HK-2 (cell line): ENCODE results near the gene LDAH.
"Not testable (repeated sequence)": the region's sequence is repeated elsewhere in the genome, so short reads cannot be mapped to it uniquely, and the experiment has no call there.

ENCODE experiments used
- DNase-seq: peaks from one replicate; pipeline ENCODE4 v3.0.0-alpha.2; 2018; ENCODE audit not compliant: unreplicated experiment

Gene LDAH

GRCh38 chr2:20822535-20823490, at the start of gene LDAH:
Gene LDAH (minus strand): TSS chr2:20823101. CDS start chr2:20801463, 21,638 bp downstream.
- DNase-seq: peak; percentile 89

GRCh38 chr2:20868377-20868776, 45.5 kb upstream of the LDAH start:
- DNase-seq: no peak

DNA sequence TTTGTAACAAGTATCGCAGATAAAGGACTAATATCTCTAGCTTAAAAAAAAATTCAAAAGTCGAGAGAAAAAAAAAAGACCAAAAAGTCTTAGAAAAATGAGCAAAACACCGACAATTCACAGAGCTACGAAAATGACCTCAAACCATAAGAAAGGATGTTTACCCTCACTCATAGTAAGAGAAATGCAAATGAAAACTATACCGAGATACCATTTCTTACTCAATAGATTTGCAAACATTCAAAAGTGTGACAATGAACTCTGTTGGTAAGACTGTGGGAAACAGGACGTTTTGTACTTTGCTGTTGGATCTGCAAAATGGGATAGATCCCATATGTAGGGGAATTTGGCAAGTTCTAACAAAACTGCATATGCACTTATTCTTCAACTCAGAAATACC, 39.9 kb upstream of the LDAH start:
- DNase-seq: no peak

GRCh38 chr2:20855456-20855855, 32.6 kb upstream of the LDAH start:
- DNase-seq: no peak

- no peak for DNase-seq
Measured at GRCh38 chr2:20852670-20853069, 29.8 kb upstream of the LDAH start.

- DNase-seq: no peak
Measured at GRCh38 chr2:20852139-20852538, 29.2 kb upstream of the LDAH start.

GRCh38 chr2:20844246-20844645, 21.3 kb upstream of the LDAH start:
- DNase-seq: no peak

GRCh38 chr2:20839052-20839451, 16.2 kb upstream of the LDAH start:
- DNase-seq: no peak

DNA sequence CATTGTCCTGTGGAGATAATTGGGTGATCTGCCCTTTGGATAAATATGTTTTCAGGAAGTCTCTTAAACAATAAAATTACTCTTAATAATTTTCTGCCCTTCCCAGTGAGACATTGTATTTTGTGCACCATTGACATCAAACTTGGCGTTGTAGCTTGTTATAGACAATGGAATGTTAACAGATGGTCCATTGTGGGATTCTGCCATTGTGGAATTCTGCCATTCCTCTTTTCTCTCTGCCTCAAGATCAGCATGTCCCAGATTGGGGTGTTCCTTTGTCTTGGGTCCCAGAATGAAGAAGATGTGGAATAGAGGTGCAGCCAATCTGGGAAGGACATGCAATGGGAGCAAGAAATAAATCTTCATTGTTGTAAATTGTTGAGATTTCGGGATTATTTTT, 15.1 kb upstream of the LDAH start:
- DNase-seq: no peak

DNA sequence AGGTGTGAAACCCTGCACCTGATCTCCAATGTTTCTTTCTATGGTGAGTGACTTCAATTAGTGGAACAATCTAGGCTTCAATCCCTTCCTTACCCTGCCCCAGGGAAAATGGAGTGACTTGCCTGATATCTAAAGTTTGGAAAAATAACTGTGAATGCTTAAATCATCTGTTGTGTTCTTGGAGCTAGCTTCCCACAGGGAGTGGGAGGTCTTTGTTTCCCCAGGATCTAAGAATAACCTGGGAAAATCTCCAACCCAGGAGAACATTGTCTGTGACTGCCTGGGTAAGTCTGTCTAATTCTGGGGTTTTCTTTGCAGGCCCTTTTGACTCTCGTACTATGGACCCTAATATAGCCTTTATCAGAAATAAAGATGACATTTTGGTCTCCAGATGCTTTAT, 13.6 kb upstream of the LDAH start:
- no peak for DNase-seq

DNA sequence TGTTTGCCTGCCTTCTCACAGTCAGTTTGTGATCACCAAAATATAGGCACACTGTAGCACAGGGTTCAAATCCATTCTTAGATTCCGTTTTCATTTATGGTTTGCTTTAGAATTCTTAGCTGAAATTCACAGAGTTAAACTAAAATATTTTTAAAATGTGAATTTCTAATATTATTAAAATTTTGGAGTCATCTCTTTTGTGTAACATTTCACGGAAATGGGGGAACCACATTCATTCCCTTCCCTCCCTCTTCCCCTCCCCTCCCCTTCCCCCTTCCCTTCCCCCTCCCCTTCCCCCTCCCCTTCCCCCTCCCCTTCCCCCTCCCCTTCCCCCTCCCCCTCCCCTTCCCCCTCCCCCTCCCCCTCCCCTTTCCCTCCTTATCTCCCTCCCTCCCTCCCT, 11.4 kb upstream of the LDAH start:
- DNase-seq: no peak

DNA sequence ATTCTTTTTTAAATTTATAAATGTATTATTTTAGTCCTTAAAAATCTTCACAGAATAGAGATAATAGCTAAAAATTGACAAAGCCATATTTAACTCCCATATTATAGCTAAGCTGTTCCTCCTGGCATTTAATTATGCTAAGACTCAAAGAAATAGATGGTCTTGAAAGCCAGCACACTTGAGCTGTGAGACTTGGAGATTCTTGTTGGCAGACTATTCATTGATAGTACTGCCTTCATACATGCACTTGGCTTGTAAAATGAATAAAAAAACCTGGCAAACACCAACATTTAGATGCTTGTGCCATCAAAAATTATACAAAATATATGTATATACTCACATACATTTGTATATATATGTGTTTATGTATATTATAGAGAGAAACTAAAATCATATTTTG, 9.7 kb upstream of the LDAH start:
- no peak for DNase-seq

DNA sequence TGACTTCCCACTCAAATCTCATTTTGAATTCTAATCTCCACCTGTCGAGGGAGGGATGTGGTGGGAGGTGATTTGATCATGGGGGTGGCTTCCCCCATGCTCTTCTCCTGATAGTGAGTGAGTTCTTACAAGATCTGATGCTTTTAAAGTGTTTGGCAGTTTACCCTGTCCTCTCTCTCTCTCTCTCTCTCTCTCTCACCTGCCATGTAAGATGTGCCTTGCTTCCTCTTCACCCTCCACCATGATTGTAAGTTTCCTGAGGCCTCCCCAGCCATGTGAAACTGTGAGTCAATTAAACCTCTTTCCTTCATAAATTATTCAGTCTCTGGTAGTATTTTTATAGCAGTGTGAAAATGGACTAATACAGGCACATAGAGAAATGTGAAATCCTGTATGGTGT, 7.0 kb upstream of the LDAH start:
- no peak for DNase-seq

- no peak for DNase-seq
Measured at GRCh38 chr2:20823917-20824316, 1.0 kb upstream of the LDAH start.

- no peak for DNase-seq
Measured at GRCh38 chr2:20818820-20819219, 4.1 kb downstream of the LDAH start.

GRCh38 chr2:20815216-20815615, 7.7 kb downstream of the LDAH start:
- DNase-seq: no peak

GRCh38 chr2:20812779-20813178, 10.1 kb downstream of the LDAH start:
- no peak for DNase-seq

- DNase-seq: no peak
Measured at GRCh38 chr2:20806286-20806685, 16.6 kb downstream of the LDAH start.

- no peak for DNase-seq
Measured at GRCh38 chr2:20803974-20804373, 18.9 kb downstream of the LDAH start.

- no peak for DNase-seq
Measured at GRCh38 chr2:20803226-20803682, 19.6 kb downstream of the LDAH start.

DNA sequence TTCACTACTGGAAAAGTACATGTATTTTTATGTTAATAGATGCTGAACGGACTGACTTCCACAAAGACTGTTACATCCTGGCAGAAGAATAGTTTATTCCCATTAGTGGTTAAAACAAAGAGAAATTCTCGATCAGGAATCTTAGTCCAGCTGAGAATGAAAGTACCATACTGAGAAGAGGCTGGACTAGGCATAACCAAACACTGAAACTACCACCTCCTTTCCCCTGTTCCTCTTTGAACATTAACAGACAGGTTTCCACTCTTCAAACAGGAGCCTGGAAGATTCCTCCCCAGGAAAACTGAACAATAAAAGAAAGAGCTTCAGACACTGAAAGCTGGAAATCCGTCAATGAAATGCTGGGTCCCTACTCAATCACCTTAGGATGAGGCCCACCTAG, 25.8 kb downstream of the LDAH start:
- no peak for DNase-seq

DNA sequence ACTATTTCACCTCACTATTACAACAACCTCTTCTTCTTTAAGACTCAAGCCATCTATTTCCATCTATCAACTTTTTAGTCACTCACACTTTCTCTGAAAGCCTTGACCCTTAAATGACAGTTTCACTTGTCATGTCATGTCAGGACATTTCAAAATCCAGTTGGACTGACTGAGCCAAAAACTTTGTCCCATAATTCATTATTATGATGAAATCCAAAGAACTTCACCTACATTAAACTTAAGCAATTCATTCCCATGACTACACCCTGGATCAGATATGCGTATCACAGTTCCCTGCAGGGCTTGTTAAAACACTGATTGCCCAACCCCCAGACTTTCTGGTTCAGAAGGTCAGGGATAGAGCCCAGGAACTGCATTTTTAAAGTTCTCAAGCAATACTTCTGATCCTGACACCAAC, 26.5 kb downstream of the LDAH start:
- no peak for DNase-seq

GRCh38 chr2:20793944-20794343, 29.0 kb downstream of the LDAH start:
- not testable (repeated sequence) for DNase-seq
